KOPT-K1 (cell line): ENCODE data around the gene SMC6.

ENCODE experiments used
- H3K27ac ChIP-seq: fragments of 200-600 bp; sonication (generic); 2 replicates; pipeline ENCODE4 v1.5.1; 2016; ENCODE audit warnings: antibody characterized with exemption, mild to moderate bottlenecking, low read depth, low read length; ENCODE audit not compliant: poor library complexity, severe bottlenecking
- H3K36me3 ChIP-seq: fragments of 200-600 bp; sonication (generic); 2 replicates; pipeline ENCODE4 v1.5.1; 2017; ENCODE audit warnings: antibody characterized with exemption, mild to moderate bottlenecking, low read length, moderate library complexity; ENCODE audit not compliant: insufficient read depth
- H3K9me3 ChIP-seq: fragments of 200-600 bp; sonication (generic); 2 replicates; pipeline ENCODE4 v1.5.1; 2017; ENCODE audit warnings: antibody characterized with exemption, low read length, mild to moderate bottlenecking; ENCODE audit not compliant: insufficient read depth, poor library complexity, severe bottlenecking

Gene SMC6

DNA sequence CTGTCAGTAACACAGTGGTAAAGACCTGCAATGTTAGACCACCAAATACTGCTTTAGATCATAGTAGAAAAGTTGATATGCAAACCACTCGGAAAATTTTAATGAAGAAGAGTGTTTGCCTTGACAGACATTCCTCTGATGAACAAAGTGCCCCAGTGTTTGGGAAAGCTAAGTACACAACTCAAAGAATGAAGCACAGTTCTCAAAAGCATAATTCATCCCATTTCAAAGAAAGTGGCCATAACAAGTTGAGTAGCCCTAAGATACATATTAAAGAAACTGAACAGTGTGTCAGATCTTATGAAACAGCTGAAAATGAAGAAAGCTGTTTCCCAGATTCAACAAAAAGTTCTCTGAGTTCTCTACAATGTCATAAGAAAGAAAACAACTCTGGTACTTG lies 27.9 kb upstream of the SMC6 start:
- Histone ChIP-seq H3K27ac (no peak overlapping the region), H3K9me3 (no peaks in the 10 kb centered on the region), H3K36me3 (peaks cover 70% of the 10 kb centered on the region)

GRCh38 chr2:17780546-17780945 lies 26.9 kb upstream of the SMC6 start:
- H3K36me3 ChIP-seq: peaks cover 79% of the 10 kb centered on the region

DNA sequence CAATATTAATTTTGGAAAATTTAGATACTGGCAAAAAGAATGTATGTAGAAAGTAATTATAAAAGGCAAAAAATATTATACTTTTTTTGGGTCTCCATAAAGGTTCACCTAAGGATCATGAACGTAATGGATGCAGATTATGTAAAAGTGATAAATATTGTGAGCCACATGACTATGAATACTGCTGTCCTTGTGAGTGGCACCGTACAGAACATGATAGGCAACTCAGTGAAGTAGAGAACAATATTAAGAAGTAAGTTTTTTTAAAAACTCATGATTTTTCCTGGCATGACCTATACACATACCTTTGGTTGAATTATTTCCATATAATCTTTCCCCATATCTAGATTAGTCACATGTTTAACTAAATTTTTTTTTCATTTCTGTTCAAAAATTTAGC lies 18.9 kb upstream of the SMC6 start:
- H3K9me3 ChIP-seq: no peaks in the 10 kb centered on the region
- H3K27ac ChIP-seq: no peak overlapping the region
- peaks cover 92% of the 10 kb centered on the region for H3K36me3 ChIP-seq

More at GRCh38 chr2:17780546-17780945, 26.9 kb upstream of the SMC6 start:
- H3K27ac ChIP-seq: no peak overlapping the region
- no peaks in the 10 kb centered on the region for H3K9me3 ChIP-seq

- peaks cover 93% of the 10 kb centered on the region for H3K36me3 ChIP-seq
- no peaks in the 10 kb centered on the region for H3K9me3 ChIP-seq
- no peak overlapping the region for H3K27ac ChIP-seq
Measured at GRCh38 chr2:17771956-17772355, 18.3 kb upstream of the SMC6 start.

GRCh38 chr2:17768894-17769293 lies 15.3 kb upstream of the SMC6 start:
- H3K9me3 ChIP-seq: no peaks in the 10 kb centered on the region
- no peak overlapping the region for H3K27ac ChIP-seq
- peaks cover 91% of the 10 kb centered on the region for H3K36me3 ChIP-seq

- H3K36me3 ChIP-seq: peaks cover 90% of the 10 kb centered on the region
- no peaks in the 10 kb centered on the region for H3K9me3 ChIP-seq
- H3K27ac ChIP-seq: no peak overlapping the region
Measured at GRCh38 chr2:17765398-17765797, 11.8 kb upstream of the SMC6 start.

DNA sequence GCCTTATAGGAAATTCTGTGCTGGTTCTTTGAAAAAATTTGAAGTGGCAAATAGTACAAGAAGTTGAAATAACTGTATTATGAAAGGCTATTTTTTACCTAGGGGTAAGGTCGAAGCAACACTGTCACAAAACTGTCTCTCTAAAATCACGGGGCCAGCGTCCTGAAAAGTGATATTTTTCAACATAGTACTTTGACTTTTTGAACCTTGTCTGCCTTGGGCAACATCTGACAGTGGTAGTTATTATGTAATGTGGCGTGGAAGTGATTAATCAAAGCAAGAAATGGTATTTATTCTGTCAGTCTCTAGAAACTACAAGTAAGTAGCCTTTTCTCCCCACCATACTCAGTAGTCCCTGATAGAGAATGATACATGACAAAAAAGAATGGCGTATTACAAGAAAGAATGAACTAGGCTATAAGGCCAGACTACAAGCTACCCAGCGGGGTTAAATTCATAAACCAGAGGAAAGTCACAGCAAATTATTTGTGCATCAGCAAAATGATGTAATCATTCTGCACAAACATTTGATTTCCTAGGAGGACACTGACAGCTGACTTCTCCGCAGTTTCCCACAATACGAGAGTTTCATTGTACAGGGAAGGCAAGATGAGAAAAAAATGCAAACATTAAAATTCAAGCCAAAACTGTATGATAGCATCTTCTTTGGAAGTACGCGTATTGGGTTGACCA lies 10.2 kb upstream of the SMC6 start:
- H3K36me3 ChIP-seq: peaks cover 88% of the 10 kb centered on the region
- H3K27ac ChIP-seq: no peak overlapping the region
- H3K9me3 ChIP-seq: no peaks in the 10 kb centered on the region

GRCh38 chr2:17762451-17762850 lies 8.8 kb upstream of the SMC6 start:
- no peaks in the 10 kb centered on the region for H3K9me3 ChIP-seq
- no peak overlapping the region for H3K27ac ChIP-seq
- H3K36me3 ChIP-seq: peaks cover 75% of the 10 kb centered on the region

- Histone ChIP-seq H3K36me3 (peaks cover 51% of the 10 kb centered on the region), H3K9me3 (no peaks in the 10 kb centered on the region), H3K27ac (no peak overlapping the region)
Measured at GRCh38 chr2:17759805-17760204, 6.2 kb upstream of the SMC6 start.

GRCh38 chr2:17758118-17758517 lies 4.5 kb upstream of the SMC6 start:
- Histone ChIP-seq H3K36me3 (peaks cover 35% of the 10 kb centered on the region), H3K27ac (no peak overlapping the region), H3K9me3 (no peaks in the 10 kb centered on the region)

DNA sequence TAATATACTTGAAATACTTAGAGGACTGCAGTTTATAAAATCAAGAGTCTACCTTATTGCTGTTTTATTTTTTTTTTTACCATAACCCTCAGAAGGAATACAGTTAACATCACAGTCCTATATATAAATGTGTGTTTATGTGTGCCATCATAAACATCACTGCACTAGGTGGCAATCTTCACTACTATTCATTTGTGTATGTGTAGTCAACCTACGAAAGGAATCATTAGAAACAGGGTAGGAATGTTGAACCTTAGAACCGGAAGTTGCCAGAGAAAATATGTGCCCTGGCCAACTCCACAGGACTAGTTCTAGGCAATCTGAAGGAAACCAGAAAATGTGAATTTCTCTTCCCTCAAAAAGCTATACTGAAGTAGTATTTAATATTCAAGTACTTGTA lies 3.7 kb upstream of the SMC6 start:
- Histone ChIP-seq H3K27ac (no peak overlapping the region), H3K36me3 (peaks cover 27% of the 10 kb centered on the region), H3K9me3 (no peaks in the 10 kb centered on the region)

DNA sequence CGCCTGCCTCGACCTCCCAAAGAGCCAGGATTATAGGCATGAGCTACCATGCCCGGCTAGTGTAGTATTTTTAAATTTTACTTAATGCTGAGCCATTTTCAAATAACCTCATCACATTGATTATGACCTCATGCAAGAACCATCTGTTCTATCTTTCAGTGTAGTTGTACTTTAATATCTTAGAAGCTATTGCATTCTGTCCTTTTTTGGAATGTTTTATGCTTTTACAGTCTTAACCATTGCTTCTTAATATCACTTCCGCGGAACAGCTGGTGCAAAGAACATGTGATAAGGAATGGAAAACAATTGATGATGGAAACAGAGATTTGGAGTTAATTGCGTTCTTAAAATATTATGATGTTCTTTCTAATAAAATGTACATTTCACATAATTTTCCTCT lies 3.1 kb upstream of the SMC6 start:
- Histone ChIP-seq H3K36me3 (peaks cover 21% of the 10 kb centered on the region), H3K9me3 (no peaks in the 10 kb centered on the region), H3K27ac (no peak overlapping the region)

GRCh38 chr2:17754773-17755425 lies 1.3 kb upstream of the SMC6 start:
- peak overlapping the region; percentile 95 for H3K27ac ChIP-seq
- peaks cover 5% of the 10 kb centered on the region for H3K36me3 ChIP-seq
- no peaks in the 10 kb centered on the region for H3K9me3 ChIP-seq

DNA sequence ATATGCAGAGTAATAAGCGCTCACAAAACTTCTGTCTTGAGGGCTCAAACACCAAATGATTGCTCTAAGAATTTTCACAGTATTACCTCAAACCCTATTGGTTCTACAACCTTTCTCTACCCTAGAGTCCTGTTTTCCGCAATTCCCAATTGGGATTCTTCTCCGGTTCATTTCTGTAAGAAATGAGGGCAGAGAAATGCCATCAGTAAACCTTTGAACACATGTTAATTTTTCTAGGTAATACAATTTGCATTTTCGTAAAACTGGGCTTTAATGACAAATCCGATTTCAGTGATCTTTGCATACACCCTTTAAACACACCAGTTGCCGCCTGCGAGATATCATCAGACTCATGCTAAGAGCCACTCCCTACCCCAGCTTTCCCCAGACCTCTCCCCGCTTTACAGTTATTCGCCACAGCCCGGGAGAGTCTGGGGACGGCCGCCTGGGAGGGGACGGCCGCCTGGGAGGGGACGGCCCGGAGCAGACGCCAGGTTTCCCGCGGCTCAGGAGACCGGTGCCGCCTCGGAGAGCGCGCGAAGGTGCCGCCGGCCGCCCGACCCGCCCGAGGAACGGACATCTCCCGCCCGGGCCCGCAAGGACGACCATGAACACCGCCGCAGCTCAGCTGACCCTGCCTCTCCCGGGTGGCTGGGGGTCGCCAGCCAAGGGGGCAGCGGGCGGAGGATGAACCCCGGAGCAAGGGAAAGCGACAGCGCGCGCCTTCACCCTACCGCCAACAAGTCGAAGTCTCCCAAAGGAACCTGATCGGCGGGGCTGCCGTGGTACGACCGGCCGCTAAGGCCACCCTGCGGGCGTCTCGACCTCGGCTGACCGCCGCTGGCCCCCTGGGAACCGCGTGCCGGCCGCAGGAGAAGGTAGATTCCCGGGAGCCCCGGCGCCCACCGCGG lies 463 bp downstream of the SMC6 start:
- no peaks in the 10 kb centered on the region; the same call in 1 of the 2 replicates for H3K36me3 ChIP-seq
- no peaks in the 10 kb centered on the region for H3K9me3 ChIP-seq
- peak overlapping the region; percentile 95 for H3K27ac ChIP-seq

GRCh38 chr2:17752246-17752645 lies 1.4 kb downstream of the SMC6 start:
- no peak overlapping the region for H3K27ac ChIP-seq
- no peaks in the 10 kb centered on the region; the same call in 1 of the 2 replicates for H3K36me3 ChIP-seq
- no peaks in the 10 kb centered on the region for H3K9me3 ChIP-seq
